Osteoblast (primary cell): ENCODE measurements around the gene WDR83. TPM values are rescaled to one million over a fixed set of nuclear protein-coding genes. Genes with fewer than 3 reads are reported as not detected.
A peak's percentile ranks its signal among the peaks of the same experiment; 100 is the strongest.

Experiments used
- DNase-seq: peaks from one replicate; pipeline ENCODE4 v3.0.0; 2011; ENCODE audit warnings: low spot score, mixed read lengths; ENCODE audit not compliant: insufficient read length; ENCODE audit errors: missing footprints
- H2AFZ ChIP-seq: 2 replicates; pipeline ENCODE4 v1.6.0; 2011; ENCODE audit warnings: mild to moderate bottlenecking, low read length
- H3K27ac ChIP-seq: 2 replicates; pipeline ENCODE4 v1.5.1; 2011; ENCODE audit warnings: mild to moderate bottlenecking, low read depth, low read length, moderate library complexity
- H3K27me3 ChIP-seq: 2 replicates; pipeline ENCODE4 v1.6.0; 2012; ENCODE audit warnings: mild to moderate bottlenecking, control low read depth, inconsistent platforms, low read length, moderate library complexity; ENCODE audit not compliant: insufficient read depth
- H3K36me3 ChIP-seq: 2 replicates; pipeline ENCODE4 v1.5.1; 2011; ENCODE audit warnings: mild to moderate bottlenecking, low read length, control low read depth, moderate library complexity; ENCODE audit not compliant: insufficient read depth
- H3K4me1 ChIP-seq: 2 replicates; pipeline ENCODE4 v1.5.1; 2011; ENCODE audit warnings: mild to moderate bottlenecking, low read length, control low read depth, moderate library complexity; ENCODE audit not compliant: insufficient read depth
- H3K4me2 ChIP-seq: 2 replicates; pipeline ENCODE4 v1.6.0; 2011; ENCODE audit warnings: mild to moderate bottlenecking, low read length; ENCODE audit not compliant: insufficient read depth
- H3K4me3 ChIP-seq: fragments of 200-600 bp; sonication (generic); 3 replicates; pipeline ENCODE4 v1.5.1; 2012; ENCODE audit warnings: mild to moderate bottlenecking, low read length, inconsistent platforms; ENCODE audit not compliant: insufficient read depth
- H3K79me2 ChIP-seq: 2 replicates; pipeline ENCODE4 v1.6.0; 2012; ENCODE audit warnings: mild to moderate bottlenecking, low read length, control low read depth, inconsistent platforms; ENCODE audit not compliant: insufficient read depth
- H3K9me3 ChIP-seq: 2 replicates; pipeline ENCODE4 v1.5.1; 2011; ENCODE audit warnings: low read depth, low read length, control low read depth
- H4K20me1 ChIP-seq: 2 replicates; pipeline ENCODE4 v1.6.0; 2012; ENCODE audit warnings: mild to moderate bottlenecking, low read length, control low read depth; ENCODE audit not compliant: insufficient read depth
- CTCF ChIP-seq: IDR thresholded peaks from 2 replicates; pipeline ENCODE4 v1.5.1; 2011; ENCODE audit warnings: mild to moderate bottlenecking, low read depth, low read length, moderate library complexity; ENCODE audit errors: extremely low read depth
- total RNA-seq: library from RNA; depleted of rRNA; stranded (reverse); fragments of >200 nt; gene quantifications from 2 replicates; pipeline ENCODE4 v1.2.3, GENCODE V29; 2012

The WDR83 gene
- total RNA-seq, 1 donor = 8.0 TPM

DNA sequence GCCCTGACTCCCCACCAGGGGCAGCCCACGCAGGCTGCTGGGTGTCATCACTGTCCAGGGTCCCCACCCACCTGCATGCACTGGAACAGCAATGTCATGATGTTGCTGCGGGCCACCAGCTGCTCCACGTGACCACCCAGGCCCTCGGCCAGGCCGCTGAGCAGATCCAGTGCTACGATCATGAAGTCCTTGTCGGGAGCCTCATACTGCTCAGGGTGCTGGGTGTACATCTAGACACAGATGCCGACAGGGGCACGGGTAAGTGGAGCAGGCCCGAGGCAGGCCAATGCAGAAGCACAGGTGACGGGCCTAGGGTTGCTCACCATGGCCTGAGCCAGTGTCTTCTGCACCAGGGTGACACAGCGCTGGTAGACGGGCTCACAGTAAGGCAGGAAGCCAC is 38.6 kb downstream of the WDR83 start:
- H2AFZ ChIP-seq = no peak overlapping the region
- no peak overlapping the region for H3K4me2 ChIP-seq
- peaks cover 2% of the 10 kb centered on the region for H3K79me2 ChIP-seq
- H3K4me3 ChIP-seq = no peak overlapping the region
- peaks cover 90% of the 10 kb centered on the region for H3K36me3 ChIP-seq
- H3K27me3 ChIP-seq = no peaks in the 10 kb centered on the region
- H4K20me1 ChIP-seq = peaks cover 5% of the 10 kb centered on the region
- H3K27ac ChIP-seq = no peak overlapping the region
- TF ChIP-seq CTCF = no peak
- H3K4me1 ChIP-seq = no peaks in the 10 kb centered on the region
- peak; percentile 64 for DNase-seq
- no peaks in the 10 kb centered on the region for H3K9me3 ChIP-seq

- H3K36me3 ChIP-seq = peaks cover 93% of the 10 kb centered on the region
- H3K4me1 ChIP-seq = no peaks in the 10 kb centered on the region
- H3K79me2 ChIP-seq = peaks cover 7% of the 10 kb centered on the region
- peaks cover 5% of the 10 kb centered on the region for H4K20me1 ChIP-seq
- no peaks in the 10 kb centered on the region for H3K9me3 ChIP-seq
- no peak overlapping the region for H3K4me3 ChIP-seq
- no peak overlapping the region for H3K4me2 ChIP-seq
- peak; percentile 73 for DNase-seq
- H3K27me3 ChIP-seq = no peaks in the 10 kb centered on the region
- no peak overlapping the region for H2AFZ ChIP-seq
- no peak for TF ChIP-seq CTCF
- H3K27ac ChIP-seq = no peak overlapping the region
Observed at GRCh38 chr19:12705654-12706331, 39.2 kb downstream of the WDR83 start.

- H3K9me3 ChIP-seq = no peaks in the 10 kb centered on the region
- H3K36me3 ChIP-seq = peaks cover 92% of the 10 kb centered on the region
- no peak for TF ChIP-seq CTCF
Observed at GRCh38 chr19:12706332-12706718, 39.7 kb downstream of the WDR83 start.

DNA sequence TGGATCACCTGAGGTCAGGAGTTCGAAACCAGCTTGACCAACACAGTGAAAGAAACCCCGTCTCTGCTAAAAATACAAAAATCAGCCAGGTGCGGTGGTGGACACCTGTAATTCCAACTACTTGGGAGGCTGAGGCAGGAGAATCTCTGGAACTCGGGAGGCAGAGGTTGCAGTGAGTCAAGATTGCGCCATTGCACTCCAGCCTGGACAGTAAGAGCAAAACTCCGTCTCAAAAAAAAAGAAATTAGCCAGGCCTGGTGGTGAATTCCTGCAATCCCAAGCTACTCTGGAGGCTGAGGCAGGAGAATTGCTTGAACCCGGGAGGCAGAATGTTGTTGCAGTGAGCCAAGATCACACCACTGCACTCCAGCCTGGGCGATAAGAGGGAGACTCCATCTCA is 42.0 kb downstream of the WDR83 start:
- Histone ChIP-seq H3K4me2 (no peak overlapping the region), H3K27me3 (no peaks in the 10 kb centered on the region), H4K20me1 (peaks cover 6% of the 10 kb centered on the region), H3K36me3 (peaks cover 82% of the 10 kb centered on the region), H3K79me2 (peaks cover 10% of the 10 kb centered on the region), H3K4me3 (no peak overlapping the region), H3K27ac (no peak overlapping the region), H3K9me3 (no peaks in the 10 kb centered on the region), H2AFZ (no peak overlapping the region), H3K4me1 (no peaks in the 10 kb centered on the region)
- no peak for TF ChIP-seq CTCF
- DNase-seq = no peak

More at GRCh38 chr19:12706332-12706718, 39.7 kb downstream of the WDR83 start:
- no peak overlapping the region for H3K4me2 ChIP-seq
- no peak overlapping the region for H3K27ac ChIP-seq
- H2AFZ ChIP-seq = no peak overlapping the region
- peaks cover 6% of the 10 kb centered on the region for H4K20me1 ChIP-seq
- H3K79me2 ChIP-seq = peaks cover 10% of the 10 kb centered on the region
- no peaks in the 10 kb centered on the region for H3K27me3 ChIP-seq
- no peaks in the 10 kb centered on the region for H3K4me1 ChIP-seq
- no peak overlapping the region for H3K4me3 ChIP-seq
- no peak for DNase-seq
